SK-N-SH (cell line): Measurements from ENCODE around the gene SLC24A3. TPM values are rescaled to one million over a fixed set of nuclear protein-coding genes. Genes with fewer than 3 reads are reported as not detected.

Source experiments
- CTCF ChIA-PET: fragments of 300-600, 350-600 bp; formaldehyde crosslinking; extraction: SDS; loops from one replicate; lab custom pipeline; 2021; lab: Yijun Ruan, JAX
- POLR2A ChIA-PET: fragments of 350-600 bp; sonication (Branson Sonifier 250); formaldehyde crosslinking; extraction: SDS; loops from one replicate; lab custom pipeline; 2020; ENCODE audit warnings: antibody characterized with exemption, inconsistent platforms; lab: Yijun Ruan, JAX
- DNase-seq: peaks from one replicate; pipeline ENCODE4 v3.0.0; 2012
- H2AFZ ChIP-seq: fragments of 200-600 bp; sonication (generic); 2 replicates; pipeline ENCODE4 v1.8.1; 2016; ENCODE audit warnings: antibody characterized with exemption, mild to moderate bottlenecking, low read depth
- H3F3A ChIP-seq: fragments of 200-600 bp; sonication (generic); replicated peaks from 2 replicates; pipeline ENCODE3; 2016; ENCODE audit warnings: antibody characterized with exemption, mild to moderate bottlenecking; ENCODE audit not compliant: insufficient read depth
- H3K27ac ChIP-seq, 2 experiments: fragments of 200-500 bp in 1 of 2; fragments of 200-600 bp in 1 of 2; sonication (Bioruptor generic) in 1 of 2; sonication (generic), shearing (Covaris generic) in 1 of 2; 2 replicates each; pipeline versions ENCODE4 v1.5.1 to v1.6.1; 2014 to 2016; ENCODE audit warnings: low read depth in 2 of 2, inconsistent platforms in 1 of 2, low read length in 1 of 2, mild to moderate bottlenecking in 1 of 2, mixed read lengths in 1 of 2
- H3K27me3 ChIP-seq: fragments of 200-600 bp; sonication (generic), shearing (Covaris generic); 2 replicates; pipeline ENCODE4 v1.6.1; 2016; ENCODE audit warnings: mixed run types; ENCODE audit not compliant: insufficient read depth
- H3K36me3 ChIP-seq, 2 experiments: fragments of 200-500 bp in 1 of 2; fragments of 200-600 bp in 1 of 2; sonication (Bioruptor generic) in 1 of 2; sonication (generic) in 1 of 2; replicated peaks in 1 of 2; 2 replicates each; pipeline versions ENCODE3 to v1.5.1; 2014 to 2016; ENCODE audit warnings: low read length in 1 of 2, mild to moderate bottlenecking in 1 of 2; ENCODE audit not compliant: insufficient read depth in 2 of 2, control insufficient read depth in 1 of 2
- H3K4me1 ChIP-seq, 2 experiments: fragments of 200-500 bp in 1 of 2; fragments of 200-600 bp in 1 of 2; sonication (Bioruptor generic) in 1 of 2; sonication (generic), shearing (Covaris generic) in 1 of 2; 2 replicates each; pipeline versions ENCODE4 v1.5.1 to v1.6.1; 2014 to 2016; ENCODE audit warnings: low read depth in 1 of 2, low read length in 1 of 2, mixed run types in 1 of 2; ENCODE audit not compliant: insufficient read depth in 2 of 2, control insufficient read depth in 1 of 2
- H3K4me2 ChIP-seq: fragments of 200-600 bp; sonication (generic), shearing (Covaris generic); 2 replicates; pipeline ENCODE4 v1.6.1; 2017; ENCODE audit warnings: mixed run types
- H3K4me3 ChIP-seq, 2 experiments: fragments of 200-500 bp in 1 of 2; fragments of 200-600 bp in 1 of 2; sonication (Bioruptor generic) in 1 of 2; sonication (generic), shearing (Covaris generic) in 1 of 2; 2 replicates each; pipeline versions ENCODE4 v1.5.1 to v1.8.1; 2014 to 2016; ENCODE audit warnings: low read depth in 2 of 2, inconsistent platforms in 1 of 2, low read length in 1 of 2, mild to moderate bottlenecking in 1 of 2, mixed read lengths in 1 of 2, moderate library complexity in 1 of 2
- H3K79me2 ChIP-seq: fragments of 200-600 bp; sonication (generic); 2 replicates; pipeline ENCODE4 v1.8.1; 2017; ENCODE audit warnings: mild to moderate bottlenecking; ENCODE audit not compliant: insufficient read depth
- H3K9ac ChIP-seq: fragments of 200-600 bp; sonication (generic); 2 replicates; pipeline ENCODE4 v1.6.1; 2017; ENCODE audit warnings: mixed run types
- H3K9me2 ChIP-seq: fragments of 200-600 bp; sonication (generic); 2 replicates; pipeline ENCODE4 v1.6.1; 2017; ENCODE audit warnings: mixed run types
- H3K9me3 ChIP-seq: fragments of 200-600 bp; sonication (generic); 2 replicates; pipeline ENCODE4 v1.6.1; 2017; ENCODE audit warnings: mixed run types, mild to moderate bottlenecking, moderate library complexity
- H4K20me1 ChIP-seq: fragments of 200-600 bp; sonication (generic); 2 replicates; pipeline ENCODE4 v1.6.1; 2017; ENCODE audit warnings: mild to moderate bottlenecking, mixed run types; ENCODE audit not compliant: insufficient read depth
- CTCF ChIP-seq: fragments of 200-600 bp; sonication (generic); IDR thresholded peaks from 2 replicates; pipeline ENCODE4 v1.6.1; 2017; ENCODE audit warnings: antibody characterized with exemption, mild to moderate bottlenecking, moderate library complexity
- ELF1 ChIP-seq: IDR thresholded peaks from 2 replicates; pipeline ENCODE4 v1.4.0; 2012
- EP300 ChIP-seq, 2 experiments: IDR thresholded peaks; 2 replicates each; pipeline versions ENCODE4 v1.4.0 to v1.6.1; 2012; ENCODE audit warnings: borderline replicate concordance in 1 of 2, low read depth in 1 of 2, low read length in 1 of 2
- EZH2phosphoT487 ChIP-seq: fragments of 200-600 bp; sonication (generic); IDR thresholded peaks from 2 replicates; pipeline ENCODE4 v1.6.1; 2017; ENCODE audit warnings: low read depth, mixed run types, mild to moderate bottlenecking, antibody characterized with exemption, moderate library complexity, borderline replicate concordance
- FOSL2 ChIP-seq: IDR thresholded peaks from 2 replicates; pipeline ENCODE4 v1.4.0; 2012; ENCODE audit warnings: low read depth, mild to moderate bottlenecking, moderate library complexity, borderline replicate concordance
- FOXJ3 ChIP-seq: sonication (generic); formaldehyde crosslinking; IDR thresholded peaks from 2 replicates; pipeline ENCODE4 v1.5.1; 2020; ENCODE audit warnings: mild to moderate bottlenecking, missing genetic modification reagents
- GABPA ChIP-seq: IDR thresholded peaks from 2 replicates; pipeline ENCODE4 v1.4.0; 2012; ENCODE audit warnings: low read depth, mild to moderate bottlenecking
- JUND ChIP-seq: IDR thresholded peaks from 2 replicates; pipeline ENCODE4 v1.4.0; 2012
- MXI1 ChIP-seq: IDR thresholded peaks from 2 replicates; pipeline ENCODE4 v1.6.1; 2012; ENCODE audit warnings: mild to moderate bottlenecking, low read depth, low read length, improper control_type of control experiment
- PBX3 ChIP-seq: IDR thresholded peaks from 2 replicates; pipeline ENCODE4; 2012
- RXRA ChIP-seq: IDR thresholded peaks from 2 replicates; pipeline ENCODE4 v1.4.0; 2012; ENCODE audit warnings: low read depth, mild to moderate bottlenecking, borderline replicate concordance
- SIN3A ChIP-seq: IDR thresholded peaks from 2 replicates; pipeline ENCODE4 v1.6.1; 2012; ENCODE audit warnings: low read depth, mild to moderate bottlenecking, low read length, moderate library complexity, borderline replicate concordance
- SMC3 ChIP-seq: IDR thresholded peaks from 2 replicates; pipeline ENCODE4 v1.6.1; 2012; ENCODE audit warnings: low read depth, low read length, improper control_type of control experiment
- TEAD4 ChIP-seq: IDR thresholded peaks from 2 replicates; pipeline ENCODE4 v1.4.0; 2012; ENCODE audit warnings: mild to moderate bottlenecking, borderline replicate concordance; ENCODE audit not compliant: insufficient read depth
- WGBS: methylation state at CpG from one replicate; pipeline ENCODE4 v1.1.6; 2017; ENCODE audit warnings: low lambda C conversion rate; 5-methylcytosine and 5-hydroxymethylcytosine counted together
- polyA plus RNA-seq, 3 experiments: library from polyadenylated mRNA; depleted of rRNA; stranded (reverse); fragments of >200 nt; gene quantifications; 2 replicates each; pipeline ENCODE4 v1.2.3, GENCODE V29; 2012
- TF ChIP-seq, protein P1 (sequence below): IDR thresholded peaks from 2 replicates; pipeline ENCODE4 v1.6.1; 2012; ENCODE audit warnings: mild to moderate bottlenecking, low read depth, low read length, moderate library complexity
- TF ChIP-seq, protein P2 (sequence below): IDR thresholded peaks from 2 replicates; pipeline ENCODE4 v1.4.0; 2012; ENCODE audit warnings: low read depth, borderline replicate concordance

Gene SLC24A3
- polyA plus RNA-seq, 1 of the 3 experiments (the other 2 are of a cell fraction) = not detected

GRCh38 chr20:19404826-19405225, 192.4 kb downstream of the SLC24A3 start (continued):
- TF ChIP-seq MXI1 = no peak
- TF ChIP-seq, protein P1, sequence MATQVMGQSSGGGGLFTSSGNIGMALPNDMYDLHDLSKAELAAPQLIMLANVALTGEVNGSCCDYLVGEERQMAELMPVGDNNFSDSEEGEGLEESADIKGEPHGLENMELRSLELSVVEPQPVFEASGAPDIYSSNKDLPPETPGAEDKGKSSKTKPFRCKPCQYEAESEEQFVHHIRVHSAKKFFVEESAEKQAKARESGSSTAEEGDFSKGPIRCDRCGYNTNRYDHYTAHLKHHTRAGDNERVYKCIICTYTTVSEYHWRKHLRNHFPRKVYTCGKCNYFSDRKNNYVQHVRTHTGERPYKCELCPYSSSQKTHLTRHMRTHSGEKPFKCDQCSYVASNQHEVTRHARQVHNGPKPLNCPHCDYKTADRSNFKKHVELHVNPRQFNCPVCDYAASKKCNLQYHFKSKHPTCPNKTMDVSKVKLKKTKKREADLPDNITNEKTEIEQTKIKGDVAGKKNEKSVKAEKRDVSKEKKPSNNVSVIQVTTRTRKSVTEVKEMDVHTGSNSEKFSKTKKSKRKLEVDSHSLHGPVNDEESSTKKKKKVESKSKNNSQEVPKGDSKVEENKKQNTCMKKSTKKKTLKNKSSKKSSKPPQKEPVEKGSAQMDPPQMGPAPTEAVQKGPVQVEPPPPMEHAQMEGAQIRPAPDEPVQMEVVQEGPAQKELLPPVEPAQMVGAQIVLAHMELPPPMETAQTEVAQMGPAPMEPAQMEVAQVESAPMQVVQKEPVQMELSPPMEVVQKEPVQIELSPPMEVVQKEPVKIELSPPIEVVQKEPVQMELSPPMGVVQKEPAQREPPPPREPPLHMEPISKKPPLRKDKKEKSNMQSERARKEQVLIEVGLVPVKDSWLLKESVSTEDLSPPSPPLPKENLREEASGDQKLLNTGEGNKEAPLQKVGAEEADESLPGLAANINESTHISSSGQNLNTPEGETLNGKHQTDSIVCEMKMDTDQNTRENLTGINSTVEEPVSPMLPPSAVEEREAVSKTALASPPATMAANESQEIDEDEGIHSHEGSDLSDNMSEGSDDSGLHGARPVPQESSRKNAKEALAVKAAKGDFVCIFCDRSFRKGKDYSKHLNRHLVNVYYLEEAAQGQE = no peak
- TF ChIP-seq PBX3 = no peak

DNA sequence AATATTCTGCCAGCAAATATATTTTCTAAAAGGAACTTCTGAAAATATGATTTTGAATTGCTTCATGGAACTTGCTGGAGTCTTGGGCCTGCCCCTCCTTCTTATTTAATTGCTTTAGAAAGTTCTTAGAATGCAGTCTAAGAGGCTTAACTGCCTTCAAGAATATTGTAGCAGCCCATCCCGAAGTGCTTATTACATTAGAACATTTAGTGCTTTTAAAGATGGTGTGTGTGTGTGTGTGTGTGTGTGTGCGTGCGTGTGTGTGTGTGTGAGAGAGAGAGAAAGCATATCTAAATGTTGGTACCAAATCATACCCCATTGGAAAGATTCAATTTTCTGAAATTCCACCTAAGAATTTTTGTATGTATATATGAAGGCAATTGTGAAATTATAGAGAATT, 193.5 kb downstream of the SLC24A3 start:
- ChIA-PET POLR2A (no interaction called here), CTCF (no interaction called here)
- Histone ChIP-seq H3K9me3 (no peaks in the 10 kb centered on the region), H3K9ac (no peak overlapping the region), H3K79me2 (no peaks in the 10 kb centered on the region), H4K20me1 (no peaks in the 10 kb centered on the region), H3K27me3 (no peaks in the 10 kb centered on the region; the same call in 1 of the 2 replicates), H3K4me2 (no peak overlapping the region), H3K27ac (no peak overlapping the region), H3K36me3 (no peaks in the 10 kb centered on the region), H3K4me3 (no peak overlapping the region), H3K4me1 (no peaks in the 10 kb centered on the region; a peak in 1 of 4 replicates), H3F3A (no peaks in the 10 kb centered on the region), H3K9me2 (no peaks in the 10 kb centered on the region), H2AFZ (no peak overlapping the region)
- WGBS = 0% methylated on average over 3 of the region's 3 CpGs
- DNase-seq = no peak
- TF ChIP-seq RXRA = no peak

- no peaks in the 10 kb centered on the region for H3K79me2 ChIP-seq
- H4K20me1 ChIP-seq = no peaks in the 10 kb centered on the region
- no peaks in the 10 kb centered on the region for H3K9me3 ChIP-seq
- no peaks in the 10 kb centered on the region; a peak in 1 of 4 replicates for H3K4me1 ChIP-seq
- ChIA-PET CTCF (no interaction called here), POLR2A (no interaction called here)
- no peak overlapping the region for H2AFZ ChIP-seq
- no peak overlapping the region for H3K27ac ChIP-seq
- H3K9me2 ChIP-seq = no peaks in the 10 kb centered on the region
- no peak overlapping the region for H3K4me3 ChIP-seq
- no peaks in the 10 kb centered on the region for H3K36me3 ChIP-seq
- DNase-seq = no peak
- no peaks in the 10 kb centered on the region for H3F3A ChIP-seq
- no peak overlapping the region for H3K9ac ChIP-seq
- H3K4me2 ChIP-seq = no peak overlapping the region
- H3K27me3 ChIP-seq = no peaks in the 10 kb centered on the region; the same call in 1 of the 2 replicates
- 0% methylated on average over 2 of the region's 2 CpGs for WGBS
- TF ChIP-seq FOXJ3 (CRISPR knock-in tag) = no peak
- TF ChIP-seq JUND = no peak
- TF ChIP-seq MXI1 = no peak
- no peak for TF ChIP-seq SIN3A
- TF ChIP-seq GABPA = no peak
- no peak for TF ChIP-seq ELF1
- TF ChIP-seq, protein P2, sequence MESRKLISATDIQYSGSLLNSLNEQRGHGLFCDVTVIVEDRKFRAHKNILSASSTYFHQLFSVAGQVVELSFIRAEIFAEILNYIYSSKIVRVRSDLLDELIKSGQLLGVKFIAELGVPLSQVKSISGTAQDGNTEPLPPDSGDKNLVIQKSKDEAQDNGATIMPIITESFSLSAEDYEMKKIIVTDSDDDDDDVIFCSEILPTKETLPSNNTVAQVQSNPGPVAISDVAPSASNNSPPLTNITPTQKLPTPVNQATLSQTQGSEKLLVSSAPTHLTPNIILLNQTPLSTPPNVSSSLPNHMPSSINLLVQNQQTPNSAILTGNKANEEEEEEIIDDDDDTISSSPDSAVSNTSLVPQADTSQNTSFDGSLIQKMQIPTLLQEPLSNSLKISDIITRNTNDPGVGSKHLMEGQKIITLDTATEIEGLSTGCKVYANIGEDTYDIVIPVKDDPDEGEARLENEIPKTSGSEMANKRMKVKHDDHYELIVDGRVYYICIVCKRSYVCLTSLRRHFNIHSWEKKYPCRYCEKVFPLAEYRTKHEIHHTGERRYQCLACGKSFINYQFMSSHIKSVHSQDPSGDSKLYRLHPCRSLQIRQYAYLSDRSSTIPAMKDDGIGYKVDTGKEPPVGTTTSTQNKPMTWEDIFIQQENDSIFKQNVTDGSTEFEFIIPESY = no peak
- no peak for TF ChIP-seq EZH2phosphoT487
- TF ChIP-seq TEAD4 = no peak
- no peak for TF ChIP-seq EP300 (IDR thresholded peaks at IDR 0.05; ENCODE audit: borderline replicate concordance in 1 of 2, low read depth in 1 of 2, low read length in 1 of 2)
- TF ChIP-seq SMC3 = no peak
- TF ChIP-seq CTCF = no peak
- no peak for TF ChIP-seq FOSL2
Observed at GRCh38 chr20:19406381-19406780, 193.9 kb downstream of the SLC24A3 start.
